Measurements from ENCODE around the gene CTNNA1. TPM values are rescaled to one million over a fixed set of nuclear protein-coding genes. Genes with fewer than 3 reads are reported as not detected.
"Not testable (repeated sequence)": the region's sequence is repeated elsewhere in the genome, so short reads cannot be mapped to it uniquely, and the experiment has no call there.

CTNNA1 gene
- total RNA-seq, 1 experiment from 2014 or later: 315 TPM

GRCh38 chr5:138719811-138720210, 33.4 kb upstream of the CTNNA1 start:
- in situ Hi-C loops (cut with HindIII; ENCODE audit: low pct_unique_long_range_greater_than_20kb, low sequenced_read_pairs): no loop called here
- no peak for DNase-seq (ENCODE audit: low read depth, low spot score)

DNA sequence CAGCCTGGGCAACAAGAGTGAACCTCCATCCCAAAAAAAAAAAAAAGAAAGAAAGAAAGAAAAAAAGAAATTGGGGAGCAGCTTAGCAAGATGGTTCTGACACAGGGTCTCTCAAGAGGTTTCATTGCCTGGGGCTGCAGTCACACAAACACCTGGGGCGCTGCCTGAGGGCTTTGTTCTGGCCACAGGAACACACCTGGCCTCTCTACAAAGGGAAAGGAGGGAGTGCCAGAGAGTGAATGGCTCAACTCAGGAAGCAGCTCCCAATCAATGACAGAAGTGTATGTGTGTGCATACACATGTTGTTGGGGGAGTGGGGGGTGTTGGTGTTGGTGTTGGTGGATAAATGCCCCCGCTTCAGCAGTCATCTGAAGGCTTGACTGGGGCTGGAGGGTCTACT, 32.4 kb upstream of the CTNNA1 start:
- no peak for DNase-seq (ENCODE audit: low read depth, low spot score)
- in situ Hi-C loops (cut with HindIII; ENCODE audit: low pct_unique_long_range_greater_than_20kb, low sequenced_read_pairs): no loop called here

DNA sequence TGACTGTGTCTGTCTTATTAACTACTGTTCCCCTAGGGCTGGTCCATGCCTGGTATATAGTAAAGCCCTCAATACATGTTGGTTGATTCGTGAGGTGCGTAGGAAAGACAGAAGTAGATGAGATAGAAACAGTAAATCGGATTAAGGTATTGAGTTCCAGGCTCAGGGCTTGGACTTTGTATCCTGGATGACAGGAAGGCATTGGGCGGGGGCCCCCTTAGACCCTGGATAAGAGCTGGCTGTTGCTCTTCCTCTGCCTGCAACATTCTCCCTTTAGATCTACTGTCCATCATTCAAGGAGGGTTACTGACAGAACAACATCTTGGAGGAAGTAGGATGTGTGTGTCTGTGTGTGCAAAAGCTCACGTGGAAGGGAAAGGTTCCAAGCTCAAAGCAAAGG, 31.2 kb upstream of the CTNNA1 start:
- no peak for DNase-seq (ENCODE audit: low read depth, low spot score)
- in situ Hi-C loops (cut with HindIII; ENCODE audit: low pct_unique_long_range_greater_than_20kb, low sequenced_read_pairs): no loop called here

DNA sequence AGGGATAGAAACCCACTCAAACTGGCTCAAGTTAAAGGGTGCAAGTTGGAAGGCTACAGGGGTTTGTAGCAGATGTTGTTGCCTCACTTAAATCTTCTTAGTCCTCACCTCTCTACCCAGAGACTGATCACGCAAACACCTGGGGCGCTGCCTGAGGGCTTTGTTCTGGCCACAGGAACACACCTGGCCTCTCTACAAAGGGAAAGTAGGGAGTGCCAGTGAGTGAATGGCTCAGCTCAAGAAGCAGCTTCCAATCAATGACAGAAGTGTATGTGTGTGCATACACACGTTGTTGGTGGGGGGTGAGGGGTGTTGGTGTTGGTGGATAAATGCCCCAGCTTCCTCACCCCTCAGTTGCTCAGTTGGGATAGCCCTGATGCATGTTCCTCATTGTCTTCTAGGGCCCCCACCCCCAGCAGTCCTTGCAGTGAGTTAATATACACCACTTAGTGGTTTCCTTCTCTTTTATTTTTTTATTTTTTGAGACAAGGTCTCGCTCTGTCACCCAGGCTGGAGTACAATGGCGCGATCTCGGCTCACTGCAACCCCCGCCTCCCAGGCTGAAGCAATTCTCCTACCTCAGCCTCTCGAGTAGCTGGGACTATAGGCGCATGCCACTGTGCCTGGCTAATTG, 30.6 kb upstream of the CTNNA1 start:
- no peak for DNase-seq (ENCODE audit: low read depth, low spot score)
- in situ Hi-C loops (cut with HindIII; ENCODE audit: low pct_unique_long_range_greater_than_20kb, low sequenced_read_pairs): no loop called here

- in situ Hi-C loops (cut with HindIII; ENCODE audit: low pct_unique_long_range_greater_than_20kb, low sequenced_read_pairs): no loop called here
- DNase-seq (ENCODE audit: low read depth, low spot score): peak; percentile 43
Observed at GRCh38 chr5:138724470-138725146, 28.6 kb upstream of the CTNNA1 start.

- peak; percentile 87 for DNase-seq (ENCODE audit: low read depth, low spot score)
- in situ Hi-C loops (cut with HindIII; ENCODE audit: low pct_unique_long_range_greater_than_20kb, low sequenced_read_pairs): no loop called here
Observed at GRCh38 chr5:138725153-138725817, 27.9 kb upstream of the CTNNA1 start.

GRCh38 chr5:138725818-138726416, 27.3 kb upstream of the CTNNA1 start:
- peak; percentile 41 for DNase-seq (ENCODE audit: low read depth, low spot score)

DNA sequence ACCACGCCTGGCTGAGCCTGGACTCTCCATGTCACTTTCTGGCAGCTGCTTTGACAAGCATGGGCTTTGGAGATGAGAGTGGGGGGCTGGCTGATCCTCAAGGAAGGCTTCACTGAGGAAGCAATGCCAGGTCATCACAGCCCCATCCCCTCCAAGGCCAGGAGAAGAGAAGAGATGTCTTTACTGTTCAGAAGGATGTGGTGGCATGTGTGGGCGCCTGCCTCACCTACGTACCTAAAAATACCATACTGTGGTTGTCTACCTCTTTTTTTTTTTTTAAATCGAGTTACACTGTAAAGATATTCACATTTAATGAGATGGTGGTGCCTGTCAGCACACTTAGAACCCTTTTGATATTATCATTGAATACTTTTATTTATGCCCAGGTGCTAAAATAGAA, 26.4 kb upstream of the CTNNA1 start:
- in situ Hi-C loops (cut with HindIII; ENCODE audit: low pct_unique_long_range_greater_than_20kb, low sequenced_read_pairs): no loop called here
- no peak for DNase-seq (ENCODE audit: low read depth, low spot score)

More at GRCh38 chr5:138725818-138726416, 27.3 kb upstream of the CTNNA1 start:
- in situ Hi-C loops (cut with HindIII; ENCODE audit: low pct_unique_long_range_greater_than_20kb, low sequenced_read_pairs): no loop called here

GRCh38 chr5:138730496-138730895, 22.7 kb upstream of the CTNNA1 start:
- in situ Hi-C loops (cut with HindIII; ENCODE audit: low pct_unique_long_range_greater_than_20kb, low sequenced_read_pairs); DNase-seq (ENCODE audit: low read depth, low spot score): not testable (repeated sequence)

DNA sequence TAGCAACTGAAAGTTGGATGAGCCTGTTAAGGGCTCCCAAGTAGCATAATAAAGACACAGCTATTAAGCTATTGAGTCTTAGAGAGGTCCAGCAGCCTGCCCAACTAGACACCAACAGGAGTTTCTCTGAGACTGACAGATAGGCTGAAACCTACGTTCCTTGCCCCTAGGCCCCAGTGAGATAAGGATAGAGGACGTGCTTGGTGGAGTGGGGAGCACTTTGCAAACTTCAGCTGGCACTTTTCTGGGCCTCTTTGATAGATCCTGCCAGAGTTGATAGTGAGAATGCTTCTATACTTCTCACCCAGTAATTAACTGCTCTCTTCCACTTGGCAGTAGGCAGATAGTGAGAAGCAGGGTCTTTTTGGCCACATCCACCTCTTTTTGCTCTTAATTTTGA, 20.8 kb upstream of the CTNNA1 start:
- DNase-seq (ENCODE audit: low read depth, low spot score): no peak
- in situ Hi-C loops (cut with HindIII; ENCODE audit: low pct_unique_long_range_greater_than_20kb, low sequenced_read_pairs): no loop called here

GRCh38 chr5:138732933-138733332, 20.3 kb upstream of the CTNNA1 start:
- no peak for DNase-seq (ENCODE audit: low read depth, low spot score)
- in situ Hi-C loops (cut with HindIII; ENCODE audit: low pct_unique_long_range_greater_than_20kb, low sequenced_read_pairs): no loop called here

DNA sequence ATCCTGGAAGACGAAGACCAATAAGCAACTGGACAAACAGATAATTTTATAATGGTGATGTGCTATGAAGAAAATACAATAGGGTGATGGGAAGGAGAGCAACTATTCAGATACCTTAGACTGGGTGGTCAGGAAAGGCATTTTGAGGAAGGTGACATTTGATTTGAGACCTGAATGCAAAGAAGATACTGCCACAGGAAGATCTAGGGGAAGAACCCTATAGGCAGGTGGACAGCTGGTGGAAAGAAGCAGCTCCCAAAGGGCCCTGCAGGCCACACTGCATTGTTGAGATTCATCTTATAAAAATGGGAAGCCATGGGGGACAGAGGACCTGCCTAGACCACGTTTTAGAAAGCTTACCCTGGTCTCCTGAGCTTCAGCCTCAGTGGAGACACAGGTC, 19.7 kb upstream of the CTNNA1 start:
- in situ Hi-C loops (cut with HindIII; ENCODE audit: low pct_unique_long_range_greater_than_20kb, low sequenced_read_pairs): no loop called here
- DNase-seq (ENCODE audit: low read depth, low spot score): no peak

GRCh38 chr5:138736293-138736692, 16.9 kb upstream of the CTNNA1 start:
- in situ Hi-C loops (cut with HindIII; ENCODE audit: low pct_unique_long_range_greater_than_20kb, low sequenced_read_pairs): no loop called here
- DNase-seq (ENCODE audit: low read depth, low spot score): no peak

DNA sequence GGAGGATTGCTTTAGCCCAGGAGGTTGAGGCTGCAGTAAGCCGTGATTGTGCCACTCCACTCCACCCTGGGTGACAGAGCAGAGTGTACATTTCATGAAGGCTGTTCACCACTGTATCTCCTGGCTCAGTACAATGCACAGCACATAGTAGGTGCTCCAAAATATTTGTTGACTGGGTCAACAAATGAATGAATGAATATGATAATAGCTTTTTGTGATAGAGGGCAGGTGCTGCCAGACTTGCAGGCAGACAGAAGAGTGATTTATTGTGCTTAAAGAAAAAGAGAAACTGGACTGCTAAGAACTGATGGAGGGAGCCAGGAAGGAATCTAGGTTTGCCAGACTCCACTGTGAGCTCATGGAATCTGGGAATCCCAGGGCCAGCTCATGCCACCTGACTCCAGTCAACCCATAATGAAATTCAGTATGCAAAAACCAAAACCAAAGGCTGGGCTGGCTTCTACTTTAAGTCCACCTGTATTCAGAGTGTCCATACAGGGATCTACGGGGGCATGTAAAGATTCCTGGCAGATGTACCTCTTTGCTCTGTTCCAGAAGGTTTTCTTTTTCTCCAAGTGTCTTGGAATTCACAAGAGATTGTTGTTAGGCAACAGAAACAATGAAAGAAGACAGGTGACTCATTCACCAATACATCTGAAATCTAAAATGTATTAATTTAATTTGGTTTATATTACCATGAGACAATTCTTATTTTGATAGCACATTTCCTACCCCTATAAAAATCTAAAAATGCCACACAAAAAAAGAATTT, 15.5 kb upstream of the CTNNA1 start:
- no peak for DNase-seq (ENCODE audit: low read depth, low spot score)
- in situ Hi-C loops (cut with HindIII; ENCODE audit: low pct_unique_long_range_greater_than_20kb, low sequenced_read_pairs): no loop called here

GRCh38 chr5:138738399-138738798, 14.8 kb upstream of the CTNNA1 start:
- DNase-seq (ENCODE audit: low read depth, low spot score): no peak
- in situ Hi-C loops (cut with HindIII; ENCODE audit: low pct_unique_long_range_greater_than_20kb, low sequenced_read_pairs): no loop called here

DNA sequence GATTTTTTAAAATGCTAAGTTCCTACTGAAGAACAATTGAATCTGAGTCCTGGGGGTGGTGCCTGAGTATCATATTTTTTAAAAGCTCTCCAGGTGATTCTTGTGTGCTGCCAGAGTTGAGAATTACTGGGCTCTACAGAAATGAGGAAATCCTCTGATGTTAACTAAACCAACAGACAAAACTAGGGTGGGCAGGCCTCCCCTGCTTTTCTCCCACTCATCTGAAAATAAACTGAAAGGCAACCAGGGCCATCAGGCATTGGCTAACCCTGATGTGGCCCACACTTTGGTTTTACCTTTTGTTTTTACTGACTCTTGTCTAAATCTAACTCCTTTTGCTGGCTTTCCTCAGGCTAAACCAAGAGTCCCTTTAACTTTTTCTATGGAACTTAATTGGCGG, 13.3 kb upstream of the CTNNA1 start:
- in situ Hi-C loops (cut with HindIII; ENCODE audit: low pct_unique_long_range_greater_than_20kb, low sequenced_read_pairs): no loop called here

GRCh38 chr5:138743484-138743883, 9.7 kb upstream of the CTNNA1 start:
- no peak for DNase-seq (ENCODE audit: low read depth, low spot score)
- in situ Hi-C loops (cut with HindIII; ENCODE audit: low pct_unique_long_range_greater_than_20kb, low sequenced_read_pairs): no loop called here

More for the DNA sequence above, 13.3 kb upstream of the CTNNA1 start:
- no peak for DNase-seq (ENCODE audit: low read depth, low spot score)

DNA sequence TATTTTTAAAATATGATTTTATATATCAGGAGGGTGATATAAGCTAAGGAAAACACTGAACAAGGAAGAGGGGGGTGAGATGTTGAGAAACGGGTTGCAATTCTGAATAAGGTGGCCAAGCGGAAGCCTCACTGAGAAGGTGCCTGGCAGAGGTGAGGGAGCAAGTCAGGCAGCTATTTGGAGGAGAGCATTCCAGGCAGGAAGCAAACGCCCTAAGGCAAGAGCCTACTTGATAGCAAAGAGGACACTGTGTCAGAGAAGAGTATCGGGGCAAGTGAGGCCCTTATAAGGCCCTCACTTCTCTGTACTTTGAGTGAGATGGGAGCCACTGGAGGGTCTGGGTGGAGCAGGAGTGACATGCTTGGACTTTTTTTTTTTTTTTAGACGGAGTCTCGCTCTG, 8.0 kb upstream of the CTNNA1 start:
- in situ Hi-C loops (cut with HindIII; ENCODE audit: low pct_unique_long_range_greater_than_20kb, low sequenced_read_pairs): no loop called here

More for the DNA sequence above, 8.0 kb upstream of the CTNNA1 start:
- no peak for DNase-seq (ENCODE audit: low read depth, low spot score)
